Sigmoid colon (tissue), 3 donors: ENCODE measurements around the gene TBCCD1.

Experiments
- POLR2A ChIP-seq, 2 donors: fragments of 450-650 bp; IDR thresholded peaks; one replicate each; pipeline ENCODE4 v1.6.1; 2016; ENCODE audit warnings: antibody characterized with exemption in 2 of 2, mild to moderate bottlenecking in 2 of 2, moderate library complexity in 2 of 2
- TF ChIP-seq, protein P1 (sequence below), 4 experiments: fragments of 450-650 bp in 3 of 4; fragments of 200-600 bp in 1 of 4; IDR thresholded peaks; one replicate each; pipeline ENCODE4 v1.5.1; 2016 to 2019; ENCODE audit warnings: antibody characterized with exemption in 4 of 4, mild to moderate bottlenecking in 3 of 4, moderate library complexity in 2 of 4

DNA sequence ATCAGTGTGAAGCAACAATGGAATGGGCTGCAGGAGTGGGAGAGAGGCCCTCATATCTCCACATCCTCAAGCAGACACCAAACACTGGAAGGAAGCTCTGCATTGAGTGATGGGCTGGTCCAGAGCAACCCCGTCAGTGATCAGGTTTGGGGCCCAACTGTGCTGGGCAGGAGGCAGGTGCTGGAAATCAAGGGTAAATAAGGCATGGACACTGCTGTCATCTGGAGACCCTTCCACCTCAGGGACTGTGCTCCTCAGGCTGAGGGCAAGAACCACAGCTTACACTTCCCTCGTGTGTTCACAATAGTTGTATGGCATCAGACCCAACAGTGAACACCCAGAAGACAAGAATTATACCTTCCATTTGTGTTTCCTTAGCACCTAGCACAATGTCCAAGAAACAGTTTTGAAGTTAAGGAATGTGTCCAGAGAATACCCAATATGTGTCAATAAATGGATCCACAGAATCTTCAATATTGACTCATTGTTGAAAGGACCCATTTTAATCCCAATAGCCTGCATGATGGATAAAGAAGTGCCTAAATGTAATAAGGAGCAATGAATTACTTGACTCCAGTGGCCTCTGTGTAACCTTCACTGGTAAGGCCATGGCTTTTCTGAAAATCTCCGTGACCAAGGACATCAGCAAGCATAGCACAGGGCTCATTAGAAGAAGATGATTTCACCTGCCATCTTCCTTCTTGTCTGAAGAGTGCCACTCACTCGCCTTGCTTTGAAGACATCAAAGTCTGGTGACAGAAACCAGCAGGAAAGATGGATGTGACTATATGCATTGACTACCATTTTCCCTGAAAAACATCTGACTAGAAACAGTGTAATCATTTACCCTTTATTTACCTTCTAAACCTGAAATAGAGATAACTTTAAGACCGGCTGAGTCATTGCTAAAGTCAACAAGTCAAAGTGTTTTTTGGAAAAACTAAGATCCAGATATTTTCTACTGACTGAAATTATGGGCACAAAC is 38.7 kb upstream of the TBCCD1 start:
- no peak for TF ChIP-seq POLR2A (IDR thresholded peaks at IDR 0.05)
- TF ChIP-seq, protein P1, sequence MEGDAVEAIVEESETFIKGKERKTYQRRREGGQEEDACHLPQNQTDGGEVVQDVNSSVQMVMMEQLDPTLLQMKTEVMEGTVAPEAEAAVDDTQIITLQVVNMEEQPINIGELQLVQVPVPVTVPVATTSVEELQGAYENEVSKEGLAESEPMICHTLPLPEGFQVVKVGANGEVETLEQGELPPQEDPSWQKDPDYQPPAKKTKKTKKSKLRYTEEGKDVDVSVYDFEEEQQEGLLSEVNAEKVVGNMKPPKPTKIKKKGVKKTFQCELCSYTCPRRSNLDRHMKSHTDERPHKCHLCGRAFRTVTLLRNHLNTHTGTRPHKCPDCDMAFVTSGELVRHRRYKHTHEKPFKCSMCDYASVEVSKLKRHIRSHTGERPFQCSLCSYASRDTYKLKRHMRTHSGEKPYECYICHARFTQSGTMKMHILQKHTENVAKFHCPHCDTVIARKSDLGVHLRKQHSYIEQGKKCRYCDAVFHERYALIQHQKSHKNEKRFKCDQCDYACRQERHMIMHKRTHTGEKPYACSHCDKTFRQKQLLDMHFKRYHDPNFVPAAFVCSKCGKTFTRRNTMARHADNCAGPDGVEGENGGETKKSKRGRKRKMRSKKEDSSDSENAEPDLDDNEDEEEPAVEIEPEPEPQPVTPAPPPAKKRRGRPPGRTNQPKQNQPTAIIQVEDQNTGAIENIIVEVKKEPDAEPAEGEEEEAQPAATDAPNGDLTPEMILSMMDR (IDR thresholded peaks at IDR 0.05) = no peak
